Measurements from ENCODE around the gene NDUFAF8. TPM values are rescaled to one million over a fixed set of nuclear protein-coding genes. Genes with fewer than 3 reads are reported as not detected.

NDUFAF8 gene
- total RNA-seq, 2 donors from 2014 or later: 27.4 to 43.1 TPM

- intact Hi-C loops (cut with DNase I): no loop called here
- no peak for DNase-seq (ENCODE audit: low spot score)
- 92% methylated on average over 25 of the region's 43 CpGs for WGBS
- H3K4me1 ChIP-seq (replicated peaks): no peaks in the 10 kb centered on the region
- TF ChIP-seq, protein P1, sequence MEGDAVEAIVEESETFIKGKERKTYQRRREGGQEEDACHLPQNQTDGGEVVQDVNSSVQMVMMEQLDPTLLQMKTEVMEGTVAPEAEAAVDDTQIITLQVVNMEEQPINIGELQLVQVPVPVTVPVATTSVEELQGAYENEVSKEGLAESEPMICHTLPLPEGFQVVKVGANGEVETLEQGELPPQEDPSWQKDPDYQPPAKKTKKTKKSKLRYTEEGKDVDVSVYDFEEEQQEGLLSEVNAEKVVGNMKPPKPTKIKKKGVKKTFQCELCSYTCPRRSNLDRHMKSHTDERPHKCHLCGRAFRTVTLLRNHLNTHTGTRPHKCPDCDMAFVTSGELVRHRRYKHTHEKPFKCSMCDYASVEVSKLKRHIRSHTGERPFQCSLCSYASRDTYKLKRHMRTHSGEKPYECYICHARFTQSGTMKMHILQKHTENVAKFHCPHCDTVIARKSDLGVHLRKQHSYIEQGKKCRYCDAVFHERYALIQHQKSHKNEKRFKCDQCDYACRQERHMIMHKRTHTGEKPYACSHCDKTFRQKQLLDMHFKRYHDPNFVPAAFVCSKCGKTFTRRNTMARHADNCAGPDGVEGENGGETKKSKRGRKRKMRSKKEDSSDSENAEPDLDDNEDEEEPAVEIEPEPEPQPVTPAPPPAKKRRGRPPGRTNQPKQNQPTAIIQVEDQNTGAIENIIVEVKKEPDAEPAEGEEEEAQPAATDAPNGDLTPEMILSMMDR (IDR thresholded peaks at IDR 0.05): no peak
- TF ChIP-seq POLR2A (IDR thresholded peaks at IDR 0.05) (no peak), POLR2AphosphoS5 (IDR thresholded peaks at IDR 0.05) (no peak)
- peaks cover 0 to 4% of the 10 kb centered on the region in 2 donors for H3K36me3 ChIP-seq
- H3K4me3 ChIP-seq: no peak overlapping the region
- no peak overlapping the region for H3K27ac ChIP-seq
- no peaks in the 10 kb centered on the region for H3K27me3 ChIP-seq (replicated peaks; ENCODE audit: insufficient read depth)
- H3K9me3 ChIP-seq: no peaks in the 10 kb centered on the region
Measured at GRCh38 chr17:81231766-81232581, 7.1 kb upstream of the NDUFAF8 start.

DNA sequence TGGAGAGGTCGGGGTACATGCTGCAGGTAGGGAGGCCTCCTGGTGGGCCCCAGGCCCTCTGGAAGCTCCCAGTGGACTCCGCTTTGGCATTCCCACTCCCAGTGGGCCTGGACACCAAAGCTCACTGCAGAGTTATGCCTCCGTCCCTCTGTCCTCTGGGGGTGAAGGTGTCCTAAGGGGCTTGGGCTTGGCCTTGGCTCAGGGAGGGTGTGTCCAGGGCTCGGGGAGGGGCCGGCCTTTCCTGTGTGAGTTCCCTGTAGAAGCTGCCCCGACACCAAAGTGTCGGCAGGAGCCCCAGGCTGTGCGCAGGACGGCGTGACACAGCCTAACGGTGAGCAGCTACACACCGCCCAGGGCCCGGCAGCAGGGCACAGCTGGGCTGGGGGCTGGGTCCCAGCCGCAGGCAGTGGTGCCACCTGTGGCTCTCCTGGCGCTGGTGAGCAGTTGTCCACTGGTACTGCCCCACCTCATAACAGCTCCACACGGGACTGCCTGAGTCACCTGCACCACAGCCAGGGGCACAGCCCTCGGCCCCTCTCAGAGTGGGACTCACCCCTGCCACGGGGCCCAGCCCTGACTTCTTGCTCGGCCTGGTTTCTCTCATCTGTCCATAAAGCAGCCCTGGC, 6.4 kb upstream of the NDUFAF8 start:
- H3K27ac ChIP-seq: no peak overlapping the region
- H3K4me1 ChIP-seq (replicated peaks): no peaks in the 10 kb centered on the region
- H3K9me3 ChIP-seq: no peaks in the 10 kb centered on the region
- TF ChIP-seq, protein P1 (IDR thresholded peaks at IDR 0.05): no peak
- TF ChIP-seq POLR2A (IDR thresholded peaks at IDR 0.05) (no peak), POLR2AphosphoS5 (IDR thresholded peaks at IDR 0.05) (no peak)
- WGBS: 86% methylated on average over 17 of the region's 19 CpGs
- no peaks in the 10 kb centered on the region for H3K27me3 ChIP-seq (replicated peaks; ENCODE audit: insufficient read depth)
- no peak overlapping the region for H3K4me3 ChIP-seq
- no peak for DNase-seq (ENCODE audit: low spot score)
- intact Hi-C loops (cut with DNase I): no loop called here
- peaks cover 0 to 4% of the 10 kb centered on the region in 2 donors for H3K36me3 ChIP-seq

DNA sequence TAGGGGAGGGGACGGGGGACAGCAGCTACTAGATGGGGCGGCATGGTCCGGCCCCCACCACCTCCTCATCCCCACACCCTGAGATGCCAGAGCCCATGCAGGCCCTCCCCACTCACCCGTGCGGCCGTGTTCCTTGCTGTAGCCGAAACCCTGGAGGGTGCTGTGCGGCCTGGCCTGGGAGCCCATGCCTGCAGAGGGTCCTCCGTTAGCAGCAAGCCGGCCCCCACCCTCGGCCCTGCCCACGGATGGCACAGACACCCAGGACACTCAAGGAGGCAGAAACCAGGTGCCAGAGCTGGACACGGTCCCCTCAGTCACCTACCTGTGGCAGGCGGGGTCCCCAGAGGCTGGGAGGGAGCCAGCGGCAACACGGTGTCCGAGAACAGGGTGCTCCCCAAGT, 5.8 kb upstream of the NDUFAF8 start:
- no peak for DNase-seq (ENCODE audit: low spot score)
- WGBS: 89% methylated on average over 8 of the region's 17 CpGs
- TF ChIP-seq POLR2AphosphoS5 (IDR thresholded peaks at IDR 0.05): no peak
- TF ChIP-seq, protein P1 (IDR thresholded peaks at IDR 0.05): no peak
- no peak for TF ChIP-seq POLR2A (IDR thresholded peaks at IDR 0.05)
- no peaks in the 10 kb centered on the region for H3K27me3 ChIP-seq (replicated peaks; ENCODE audit: insufficient read depth)
- H3K4me3 ChIP-seq: no peak overlapping the region
- no peaks in the 10 kb centered on the region for H3K4me1 ChIP-seq (replicated peaks)
- no peaks in the 10 kb centered on the region for H3K9me3 ChIP-seq
- no peak overlapping the region for H3K27ac ChIP-seq
- H3K36me3 ChIP-seq: peaks cover 0 to 4% of the 10 kb centered on the region in 2 donors
- intact Hi-C loops (cut with DNase I): no loop called here

DNA sequence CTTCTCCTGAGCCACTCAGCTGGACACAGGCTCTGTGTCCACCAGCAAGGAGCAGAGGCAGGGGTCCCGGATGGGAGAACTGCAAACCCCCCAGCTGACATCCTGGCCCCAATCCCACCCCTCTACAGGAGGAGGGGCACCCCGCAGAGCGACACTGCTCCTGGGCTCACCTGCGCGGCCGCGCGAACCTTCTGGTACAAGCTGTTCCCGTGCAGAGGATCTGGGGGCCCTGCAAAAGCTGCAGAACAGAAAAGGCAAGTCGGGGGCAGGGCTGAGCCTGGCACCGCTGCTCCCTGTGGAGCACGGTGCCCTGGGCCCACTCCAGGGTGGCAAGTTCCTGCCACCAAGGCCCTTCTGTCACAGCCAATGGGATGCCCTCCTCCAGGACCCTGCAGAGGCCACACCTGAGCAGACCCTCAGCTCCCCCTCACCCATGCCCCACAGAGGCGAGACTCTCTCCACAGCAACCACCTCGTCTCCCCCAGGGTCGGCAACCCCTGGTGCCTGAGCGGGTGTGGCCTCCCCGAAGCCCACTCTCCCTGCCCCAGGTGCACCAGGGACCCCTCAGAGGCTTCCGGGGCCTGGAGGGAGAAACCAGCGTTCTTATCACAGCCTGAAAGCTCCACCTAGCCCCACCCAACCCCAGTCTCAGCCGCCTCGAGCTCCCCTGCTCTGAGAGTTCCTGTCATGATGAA, 5.2 kb upstream of the NDUFAF8 start:
- intact Hi-C loops (cut with DNase I): no loop called here
- H3K27me3 ChIP-seq (replicated peaks; ENCODE audit: insufficient read depth): no peaks in the 10 kb centered on the region
- H3K4me1 ChIP-seq (replicated peaks): no peaks in the 10 kb centered on the region
- DNase-seq (ENCODE audit: low spot score): no peak
- TF ChIP-seq POLR2A (IDR thresholded peaks at IDR 0.05) (no peak), POLR2AphosphoS5 (IDR thresholded peaks at IDR 0.05) (no peak)
- TF ChIP-seq, protein P1 (IDR thresholded peaks at IDR 0.05): no peak
- peaks cover 0 to 4% of the 10 kb centered on the region in 2 donors for H3K36me3 ChIP-seq
- WGBS: 92% methylated on average over 21 of the region's 21 CpGs
- no peaks in the 10 kb centered on the region for H3K9me3 ChIP-seq
- H3K27ac ChIP-seq: no peak overlapping the region
- no peak overlapping the region for H3K4me3 ChIP-seq

Data from prostate gland (tissue), 2 donors.